Measurements from ENCODE around the gene PPP2R5C. TPM values are rescaled to one million over a fixed set of nuclear protein-coding genes. Genes with fewer than 3 reads are reported as not detected.

The PPP2R5C gene
- total and polyA plus RNA-seq, 2 of the 8 experiments (the other 6 are each of a cell fraction or from before 2014, with no cell fraction given) = 49.6 to 95.9 TPM

DNA sequence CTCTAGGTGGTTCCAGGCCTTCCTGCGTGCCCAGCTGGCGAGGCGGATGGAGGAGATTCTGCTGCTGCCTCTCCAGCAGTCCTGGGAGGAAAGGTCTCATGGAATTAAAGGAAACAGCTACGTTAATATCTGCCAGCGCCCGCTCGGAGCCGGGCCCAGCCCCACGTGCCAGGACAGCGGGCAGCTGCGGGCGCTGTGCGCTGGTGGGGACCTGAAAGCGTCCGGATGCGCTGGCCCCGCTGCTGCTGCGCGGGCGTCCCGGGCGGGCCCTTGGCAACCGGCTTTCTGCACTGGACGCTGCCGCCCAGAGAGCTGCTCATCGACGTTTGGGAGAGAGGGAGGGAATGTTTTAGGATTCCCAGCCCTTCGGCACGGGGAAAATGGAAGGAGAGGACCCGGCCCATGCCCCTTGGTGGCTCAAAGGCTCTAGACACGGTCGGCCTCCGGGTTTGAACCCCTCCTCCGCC, 194.2 kb downstream of the PPP2R5C start (continued):
- TF ChIP-seq, protein P1, sequence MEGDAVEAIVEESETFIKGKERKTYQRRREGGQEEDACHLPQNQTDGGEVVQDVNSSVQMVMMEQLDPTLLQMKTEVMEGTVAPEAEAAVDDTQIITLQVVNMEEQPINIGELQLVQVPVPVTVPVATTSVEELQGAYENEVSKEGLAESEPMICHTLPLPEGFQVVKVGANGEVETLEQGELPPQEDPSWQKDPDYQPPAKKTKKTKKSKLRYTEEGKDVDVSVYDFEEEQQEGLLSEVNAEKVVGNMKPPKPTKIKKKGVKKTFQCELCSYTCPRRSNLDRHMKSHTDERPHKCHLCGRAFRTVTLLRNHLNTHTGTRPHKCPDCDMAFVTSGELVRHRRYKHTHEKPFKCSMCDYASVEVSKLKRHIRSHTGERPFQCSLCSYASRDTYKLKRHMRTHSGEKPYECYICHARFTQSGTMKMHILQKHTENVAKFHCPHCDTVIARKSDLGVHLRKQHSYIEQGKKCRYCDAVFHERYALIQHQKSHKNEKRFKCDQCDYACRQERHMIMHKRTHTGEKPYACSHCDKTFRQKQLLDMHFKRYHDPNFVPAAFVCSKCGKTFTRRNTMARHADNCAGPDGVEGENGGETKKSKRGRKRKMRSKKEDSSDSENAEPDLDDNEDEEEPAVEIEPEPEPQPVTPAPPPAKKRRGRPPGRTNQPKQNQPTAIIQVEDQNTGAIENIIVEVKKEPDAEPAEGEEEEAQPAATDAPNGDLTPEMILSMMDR (IDR thresholded peaks at IDR 0.05; ENCODE audit: control extremely low read depth in 1 of 3, insufficient read depth in 1 of 3, low read depth in 1 of 3, low read length in 3 of 3) = no peak
- TF ChIP-seq JUN (IDR thresholded peaks at IDR 0.05; ENCODE audit: low read depth, low read length) = no peak
